Smooth muscle cell (in vitro differentiated cells): ENCODE data around the gene NEDD4. TPM values are rescaled to one million over a fixed set of nuclear protein-coding genes. Genes with fewer than 3 reads are reported as not detected.
A peak's percentile ranks its signal among the peaks of the same experiment; 100 is the strongest.

ENCODE experiments used
- DNase-seq: peaks from one replicate; lab custom pipeline; 2025; ENCODE audit not compliant: unreplicated experiment; lab: John Stamatoyannopoulos, UW
- H2AFZ ChIP-seq: fragments of 200-600 bp; sonication (generic); 2 replicates; pipeline ENCODE4 v1.6.0; 2016; ENCODE audit warnings: antibody characterized with exemption, low read depth, mild to moderate bottlenecking
- H3F3A ChIP-seq: fragments of 200-600 bp; sonication (generic); 2 replicates; pipeline ENCODE4 v1.6.0; 2017; ENCODE audit warnings: antibody characterized with exemption, low read depth
- H3K27ac ChIP-seq: fragments of 200-600 bp; sonication (generic); 2 replicates; pipeline ENCODE4 v1.5.1; 2016; ENCODE audit warnings: low read depth, mild to moderate bottlenecking
- H3K27me3 ChIP-seq: fragments of 200-600 bp; sonication (generic); 2 replicates; pipeline ENCODE4 v1.6.1; 2016; ENCODE audit warnings: low read depth, mild to moderate bottlenecking
- H3K36me3 ChIP-seq: fragments of 200-600 bp; sonication (generic); 2 replicates; pipeline ENCODE4 v1.5.1; 2016; ENCODE audit warnings: low read depth
- H3K4me1 ChIP-seq: fragments of 200-600 bp; sonication (generic); 2 replicates; pipeline ENCODE4 v1.5.1; 2016; ENCODE audit warnings: low read depth
- H3K4me2 ChIP-seq: fragments of 200-600 bp; sonication (generic); 2 replicates; pipeline ENCODE4 v1.6.0; 2016; ENCODE audit warnings: mild to moderate bottlenecking
- H3K4me3 ChIP-seq: fragments of 200-600 bp; sonication (generic); 2 replicates; pipeline ENCODE4 v1.5.1; 2016; ENCODE audit warnings: mild to moderate bottlenecking
- H3K79me2 ChIP-seq: fragments of 200-600 bp; sonication (generic); 2 replicates; pipeline ENCODE4 v1.6.0; 2016; ENCODE audit warnings: low read depth, mild to moderate bottlenecking
- H3K9ac ChIP-seq: fragments of 200-600 bp; sonication (generic); 2 replicates; pipeline ENCODE4 v1.6.0; 2016; ENCODE audit warnings: low read depth
- H3K9me3 ChIP-seq: fragments of 200-600 bp; sonication (generic); replicated peaks from 2 replicates; pipeline ENCODE4 v1.5.1; 2016; ENCODE audit warnings: low read depth
- H4K20me1 ChIP-seq: fragments of 200-600 bp; sonication (generic); 2 replicates; pipeline ENCODE4 v1.6.0; 2016; ENCODE audit warnings: low read depth
- CTCF ChIP-seq: fragments of 200-600 bp; sonication (generic); IDR thresholded peaks from 2 replicates; pipeline ENCODE4 v1.5.1; 2017; ENCODE audit warnings: borderline replicate concordance, mild to moderate bottlenecking, antibody characterized with exemption; ENCODE audit not compliant: insufficient read depth, poor library complexity, severe bottlenecking
- WGBS: methylation state at CpG from one replicate; pipeline ENCODE4 v1.1.7; 2016; ENCODE audit warnings: low lambda C conversion rate; 5-methylcytosine and 5-hydroxymethylcytosine counted together
- polyA plus RNA-seq: library from polyadenylated mRNA; unstranded; fragments of >200 nt; fragmentation: Nextera tagmentation; extraction: Ambion mirVana; gene quantifications from 2 replicates; pipeline ENCODE4 v1.2.1, GENCODE V29; 2016
- total RNA-seq: library from RNA; depleted of rRNA; stranded (reverse); fragments of >200 nt; gene quantifications from 2 replicates; pipeline ENCODE4 v1.2.3, GENCODE V29; 2014

NEDD4 gene
- total and polyA plus RNA-seq, 2 experiments from 2014 or later: 6.6 to 34.5 TPM

DNA sequence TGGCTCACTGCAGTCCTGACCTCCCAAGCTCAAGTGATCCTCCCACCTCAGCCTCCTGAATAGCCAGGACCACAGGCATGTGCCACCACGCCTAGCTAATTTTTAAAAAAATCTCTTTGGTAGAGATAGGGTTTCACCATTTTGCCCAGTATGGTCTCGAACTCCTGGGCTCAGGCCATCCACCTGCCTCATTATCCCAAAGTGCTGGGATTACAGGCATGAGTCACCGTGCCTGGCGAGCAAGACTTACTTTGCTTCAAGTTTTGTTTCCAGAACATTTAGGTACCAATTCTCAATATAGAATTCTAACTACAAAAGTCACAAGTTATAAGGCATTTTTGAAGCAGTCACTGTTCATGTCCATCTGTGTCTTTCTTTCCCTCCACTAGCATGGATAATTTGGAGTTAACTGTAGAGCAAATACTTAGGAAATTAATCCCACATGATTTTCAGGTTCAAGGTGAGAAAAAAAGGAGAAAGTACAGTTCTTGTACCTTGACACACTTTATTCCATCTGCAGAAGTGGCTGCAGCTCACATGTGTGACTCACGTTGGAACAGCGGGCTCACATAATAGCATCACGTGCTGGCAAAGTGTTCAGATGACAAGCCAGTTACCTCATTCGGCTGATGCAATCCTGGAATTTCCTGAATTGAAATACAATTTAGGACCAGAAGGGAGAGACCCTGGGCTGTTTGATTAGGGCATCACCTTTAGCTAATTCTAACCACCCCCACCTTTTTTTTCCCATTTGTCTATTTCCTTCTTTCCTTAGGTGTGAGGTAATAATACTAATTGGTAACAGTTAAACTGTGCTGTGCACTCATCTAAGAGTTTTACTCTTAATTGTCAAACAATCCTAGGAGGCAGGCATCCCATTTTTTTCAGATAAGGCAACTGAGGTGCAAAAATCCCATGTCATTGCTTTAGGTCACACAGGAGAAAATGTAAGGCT, 46.9 kb upstream of the NEDD4 start:
- Histone ChIP-seq H4K20me1 (no peaks in the 10 kb centered on the region), H3K4me2 (peak overlapping the region; percentile 56), H3K36me3 (no peaks in the 10 kb centered on the region), H3K27me3 (no peaks in the 10 kb centered on the region), H3K9ac (peak overlapping the region; percentile 89), H2AFZ (no peak overlapping the region), H3K79me2 (no peaks in the 10 kb centered on the region), H3K9me3 (no peaks in the 10 kb centered on the region), H3K4me1 (peaks cover 5% of the 10 kb centered on the region), H3K27ac (peak overlapping the region; percentile 97), H3K4me3 (no peak overlapping the region), H3F3A (no peaks in the 10 kb centered on the region)
- no peak for DNase-seq
- WGBS: 35% methylated on average over 8 of the region's 8 CpGs
- no peak for TF ChIP-seq CTCF

DNA sequence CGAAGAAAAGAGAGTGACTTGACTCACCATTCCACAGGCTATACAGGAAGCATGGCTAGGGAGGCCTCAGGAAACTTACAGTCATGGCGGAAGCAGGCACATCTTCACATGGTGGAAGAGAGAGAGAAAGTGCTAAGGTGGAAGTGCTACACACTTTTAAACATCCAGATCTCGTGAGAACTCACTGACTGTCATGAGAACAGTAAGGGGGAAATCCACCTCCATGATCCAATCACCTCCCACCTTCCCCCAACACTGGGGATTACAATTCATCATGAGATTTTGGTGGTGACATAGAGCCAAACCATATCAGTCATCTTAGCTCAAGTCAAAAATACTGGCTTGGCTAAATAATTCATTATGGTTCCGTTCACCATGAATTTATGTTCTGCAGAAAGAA, 45.3 kb upstream of the NEDD4 start:
- no peak overlapping the region for H3K9ac ChIP-seq
- TF ChIP-seq CTCF: no peak
- no peaks in the 10 kb centered on the region for H3F3A ChIP-seq
- H3K27me3 ChIP-seq: no peaks in the 10 kb centered on the region
- 94% methylated on average over 4 of the region's 4 CpGs for WGBS
- no peaks in the 10 kb centered on the region for H3K9me3 ChIP-seq
- H4K20me1 ChIP-seq: no peaks in the 10 kb centered on the region
- no peak for DNase-seq
- no peak overlapping the region for H3K4me3 ChIP-seq
- peak overlapping the region; percentile 97 for H3K27ac ChIP-seq
- no peaks in the 10 kb centered on the region for H3K36me3 ChIP-seq
- no peaks in the 10 kb centered on the region for H3K79me2 ChIP-seq
- peaks cover 5% of the 10 kb centered on the region for H3K4me1 ChIP-seq
- no peak overlapping the region for H3K4me2 ChIP-seq
- no peak overlapping the region for H2AFZ ChIP-seq

DNA sequence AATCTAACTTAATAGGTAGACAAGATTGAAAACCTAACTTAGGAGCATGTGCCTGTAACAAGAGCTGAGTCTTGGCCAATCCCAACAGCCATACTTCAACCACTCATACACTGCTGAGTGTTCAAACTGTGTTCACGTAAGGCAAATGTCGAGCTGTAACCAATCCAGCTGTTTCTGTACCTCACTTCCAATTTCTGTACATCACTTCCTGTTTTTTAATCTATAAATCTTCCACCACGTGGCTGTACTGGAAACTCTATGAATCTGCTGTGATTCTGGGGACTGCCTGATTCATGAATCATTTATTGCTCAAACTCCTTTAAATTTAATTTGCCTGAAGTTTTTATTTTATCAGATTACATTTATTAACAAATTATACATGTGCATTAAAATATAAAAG, 44.6 kb upstream of the NEDD4 start:
- TF ChIP-seq CTCF: no peak

GRCh38 chr15:56036546-56037067, 43.2 kb upstream of the NEDD4 start:
- Histone ChIP-seq H3K27me3 (no peaks in the 10 kb centered on the region), H3K9me3 (no peaks in the 10 kb centered on the region), H3K4me3 (no peak overlapping the region), H3K27ac (no peak overlapping the region), H3K4me1 (peaks cover 5% of the 10 kb centered on the region), H3F3A (no peaks in the 10 kb centered on the region), H3K79me2 (no peaks in the 10 kb centered on the region), H3K9ac (no peak overlapping the region), H3K36me3 (no peaks in the 10 kb centered on the region), H3K4me2 (no peak overlapping the region), H4K20me1 (no peaks in the 10 kb centered on the region), H2AFZ (no peak overlapping the region)
- no peak for DNase-seq
- 89% methylated on average over 5 of the region's 5 CpGs for WGBS
- no peak for TF ChIP-seq CTCF

More for the DNA sequence above, 44.6 kb upstream of the NEDD4 start:
- Histone ChIP-seq H4K20me1 (no peaks in the 10 kb centered on the region), H3K4me3 (no peak overlapping the region), H2AFZ (no peak overlapping the region), H3K79me2 (no peaks in the 10 kb centered on the region), H3K27ac (no peak overlapping the region), H3K9ac (no peak overlapping the region), H3K9me3 (no peaks in the 10 kb centered on the region), H3K36me3 (no peaks in the 10 kb centered on the region), H3K4me1 (peaks cover 5% of the 10 kb centered on the region), H3K4me2 (no peak overlapping the region), H3K27me3 (no peaks in the 10 kb centered on the region), H3F3A (no peaks in the 10 kb centered on the region)
- no peak for DNase-seq
- 89% methylated on average over 3 of the region's 3 CpGs for WGBS
